GM12878 (cell line): ENCODE results near the gene SPAG16.

Experiments
- ATF7 ChIP-seq: fragments of 450-650 bp; IDR thresholded peaks from 2 replicates; pipeline ENCODE4 v1.6.1; 2016; ENCODE audit warnings: low read depth, mild to moderate bottlenecking
- E2F8 ChIP-seq: fragments of 450-650 bp; IDR thresholded peaks from 2 replicates; pipeline ENCODE4 v1.6.1; 2018; ENCODE audit warnings: mild to moderate bottlenecking, low read depth, moderate library complexity; ENCODE audit not compliant: partially characterized antibody
- EP300 ChIP-seq, 2 experiments: fragments of 150-350 bp in 1 of 2; IDR thresholded peaks; 2 replicates each; pipeline ENCODE4 v1.6.1; 2011 to 2012; ENCODE audit warnings: low read depth in 2 of 2, low read length in 2 of 2, borderline replicate concordance in 1 of 2, improper control_type of control experiment in 1 of 2, inconsistent platforms in 1 of 2; ENCODE audit not compliant: control insufficient read depth in 1 of 2
- FOXM1 ChIP-seq: IDR thresholded peaks from 2 replicates; pipeline ENCODE4 v1.6.1; 2012; ENCODE audit warnings: low read depth, mild to moderate bottlenecking, inconsistent platforms, low read length, moderate library complexity
- LARP7 ChIP-seq: fragments of 450-650 bp; IDR thresholded peaks from 2 replicates; pipeline ENCODE4 v1.6.1; 2017; ENCODE audit warnings: mild to moderate bottlenecking
- NFYB ChIP-seq: IDR thresholded peaks from 2 replicates; pipeline ENCODE4 v1.6.1; 2011; ENCODE audit warnings: low read depth, mild to moderate bottlenecking, low read length, improper control_type of control experiment, moderate library complexity; ENCODE audit not compliant: insufficient read depth
- POLR2AphosphoS5 ChIP-seq: IDR thresholded peaks from 2 replicates; pipeline ENCODE4 v1.6.1; 2011; ENCODE audit warnings: mild to moderate bottlenecking, low read length, inconsistent platforms
- RAD21 ChIP-seq: IDR thresholded peaks from 2 replicates; pipeline ENCODE4 v1.6.1; 2011; ENCODE audit warnings: mild to moderate bottlenecking, low read depth, low read length, moderate library complexity; ENCODE audit not compliant: insufficient read depth
- SIX5 ChIP-seq: IDR thresholded peaks from 2 replicates; pipeline ENCODE4 v1.6.1; 2011; ENCODE audit warnings: mild to moderate bottlenecking, low read depth, low read length, moderate library complexity; ENCODE audit not compliant: severe bottlenecking
- ZBTB40 ChIP-seq: fragments of 450-650 bp; IDR thresholded peaks from 2 replicates; pipeline ENCODE4 v1.6.1; 2016; ENCODE audit warnings: mild to moderate bottlenecking, moderate library complexity, borderline replicate concordance
- ZNF274 ChIP-seq: IDR thresholded peaks from one replicate; pipeline ENCODE4 v1.8.0; 2011; ENCODE audit not compliant: insufficient read length, insufficient read depth
- TF ChIP-seq, protein P1 (sequence below), 3 experiments: IDR thresholded peaks in 2 of 3; conservative IDR thresholded peaks in 1 of 3; 2 replicates each; pipeline ENCODE4 v1.5.1; 2011; ENCODE audit warnings: low read depth in 3 of 3, low read length in 3 of 3, mild to moderate bottlenecking in 3 of 3, control low read depth in 2 of 3, moderate library complexity in 2 of 3, inconsistent platforms in 1 of 3, mixed read lengths in 1 of 3; ENCODE audit not compliant: control insufficient read depth in 2 of 3, insufficient read depth in 1 of 3; ENCODE audit errors: extremely low read depth in 1 of 3

GRCh38 chr2:214293593-214293992 is 1009.3 kb downstream of the SPAG16 start:
- TF ChIP-seq E2F8 (no peak), FOXM1 (no peak), RAD21 (no peak), EP300 (IDR thresholded peaks at IDR 0.05; ENCODE audit: borderline replicate concordance in 1 of 2, control insufficient read depth in 1 of 2, low read depth in 2 of 2, low read length in 2 of 2) (no peak), ATF7 (no peak), NFYB (no peak), SIX5 (no peak), POLR2AphosphoS5 (no peak), LARP7 (no peak), ZNF274 (no peak), ZBTB40 (no peak)
- TF ChIP-seq, protein P1, sequence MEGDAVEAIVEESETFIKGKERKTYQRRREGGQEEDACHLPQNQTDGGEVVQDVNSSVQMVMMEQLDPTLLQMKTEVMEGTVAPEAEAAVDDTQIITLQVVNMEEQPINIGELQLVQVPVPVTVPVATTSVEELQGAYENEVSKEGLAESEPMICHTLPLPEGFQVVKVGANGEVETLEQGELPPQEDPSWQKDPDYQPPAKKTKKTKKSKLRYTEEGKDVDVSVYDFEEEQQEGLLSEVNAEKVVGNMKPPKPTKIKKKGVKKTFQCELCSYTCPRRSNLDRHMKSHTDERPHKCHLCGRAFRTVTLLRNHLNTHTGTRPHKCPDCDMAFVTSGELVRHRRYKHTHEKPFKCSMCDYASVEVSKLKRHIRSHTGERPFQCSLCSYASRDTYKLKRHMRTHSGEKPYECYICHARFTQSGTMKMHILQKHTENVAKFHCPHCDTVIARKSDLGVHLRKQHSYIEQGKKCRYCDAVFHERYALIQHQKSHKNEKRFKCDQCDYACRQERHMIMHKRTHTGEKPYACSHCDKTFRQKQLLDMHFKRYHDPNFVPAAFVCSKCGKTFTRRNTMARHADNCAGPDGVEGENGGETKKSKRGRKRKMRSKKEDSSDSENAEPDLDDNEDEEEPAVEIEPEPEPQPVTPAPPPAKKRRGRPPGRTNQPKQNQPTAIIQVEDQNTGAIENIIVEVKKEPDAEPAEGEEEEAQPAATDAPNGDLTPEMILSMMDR (IDR thresholded peaks at IDR 0.05 in 2 of 3, conservative IDR thresholded peaks at IDR 0.05 in 1 of 3; ENCODE audit: control insufficient read depth in 2 of 3, extremely low read depth in 1 of 3, insufficient read depth in 1 of 3, low read depth in 3 of 3, low read length in 3 of 3): no peak
